Left lung (tissue), 10 donors: Measurements from ENCODE around the gene TMA7. TPM values are rescaled to one million over a fixed set of nuclear protein-coding genes. Genes with fewer than 3 reads are reported as not detected.

ENCODE experiments used
- ATAC-seq: fragments of 200-7000 bp; cut with Tn5 transposase; one replicate; pipeline ENCODE4 v1.9.1; 2020; ENCODE audit warnings: moderate library complexity
- DNase-seq, 4 donors: peaks; one replicate each; pipeline ENCODE4 v3.0.0-alpha.2; 2013 to 2020
- H3K27ac ChIP-seq, 2 donors: fragments of 200-600 bp; sonication (generic) in 1 of 2; one replicate each; pipeline versions ENCODE4 v1.5.0 to v1.8.0; 2020 to 2021
- H3K27me3 ChIP-seq, 2 donors: fragments of 200-600 bp; sonication (generic) in 1 of 2; one replicate each; pipeline versions ENCODE4 v1.5.0 to v1.8.0; 2020 to 2021
- H3K36me3 ChIP-seq, 2 donors: fragments of 200-600 bp; sonication (generic) in 1 of 2; one replicate each; pipeline versions ENCODE4 v1.5.0 to v1.8.0; 2020 to 2021
- H3K4me1 ChIP-seq, 2 donors: fragments of 200-600 bp; one replicate each; pipeline ENCODE4 v1.8.0; 2021
- H3K4me3 ChIP-seq, 2 donors: fragments of 200-600 bp; sonication (generic) in 1 of 2; one replicate each; pipeline versions ENCODE4 v1.5.0 to v1.8.0; 2020 to 2021; ENCODE audit warnings: mild to moderate bottlenecking in 1 of 2
- H3K9me3 ChIP-seq, 2 donors: fragments of 200-600 bp; sonication (generic) in 1 of 2; one replicate each; pipeline versions ENCODE4 v1.5.0 to v1.8.0; 2020 to 2021
- intact Hi-C, 2 donors: fragments of 100-400 bp; cut with DNase I; formaldehyde crosslinking; loops; one replicate each; pipeline versions ENCODE4 v1.11.2 to v1.14.2; 2022
- polyA plus RNA-seq, 6 donors: library from polyadenylated mRNA; unstranded; fragments of 120-200 nt; gene quantifications; one replicate each; pipeline ENCODE4 v1.2.1, GENCODE V29; 2013; ENCODE audit not compliant: insufficient read length in 6 of 6
- total RNA-seq, 2 donors: library from RNA; stranded (reverse); fragmentation: NEBNext Ultra II Directional; extraction: Animal tissue kit (Norgen Biotek cat#: 25700); gene quantifications; one replicate each; pipeline ENCODE4 v1.2.1, GENCODE V29; 2021
- TF ChIP-seq, protein P1 (sequence below), 2 donors: fragments of 200-600 bp; sonication (generic) in 1 of 2; IDR thresholded peaks; one replicate each; pipeline versions ENCODE4 v1.5.0 to v1.8.0; 2021; ENCODE audit warnings: antibody characterized with exemption in 2 of 2
- donor health status: DM: no; HTN: yes; CAD: no.
- donor health status: DM: no; HTN: no; CAD: no.

The TMA7 gene
- total and polyA plus RNA-seq, 8 donors: 174 to 288 (median 253) TPM

DNA sequence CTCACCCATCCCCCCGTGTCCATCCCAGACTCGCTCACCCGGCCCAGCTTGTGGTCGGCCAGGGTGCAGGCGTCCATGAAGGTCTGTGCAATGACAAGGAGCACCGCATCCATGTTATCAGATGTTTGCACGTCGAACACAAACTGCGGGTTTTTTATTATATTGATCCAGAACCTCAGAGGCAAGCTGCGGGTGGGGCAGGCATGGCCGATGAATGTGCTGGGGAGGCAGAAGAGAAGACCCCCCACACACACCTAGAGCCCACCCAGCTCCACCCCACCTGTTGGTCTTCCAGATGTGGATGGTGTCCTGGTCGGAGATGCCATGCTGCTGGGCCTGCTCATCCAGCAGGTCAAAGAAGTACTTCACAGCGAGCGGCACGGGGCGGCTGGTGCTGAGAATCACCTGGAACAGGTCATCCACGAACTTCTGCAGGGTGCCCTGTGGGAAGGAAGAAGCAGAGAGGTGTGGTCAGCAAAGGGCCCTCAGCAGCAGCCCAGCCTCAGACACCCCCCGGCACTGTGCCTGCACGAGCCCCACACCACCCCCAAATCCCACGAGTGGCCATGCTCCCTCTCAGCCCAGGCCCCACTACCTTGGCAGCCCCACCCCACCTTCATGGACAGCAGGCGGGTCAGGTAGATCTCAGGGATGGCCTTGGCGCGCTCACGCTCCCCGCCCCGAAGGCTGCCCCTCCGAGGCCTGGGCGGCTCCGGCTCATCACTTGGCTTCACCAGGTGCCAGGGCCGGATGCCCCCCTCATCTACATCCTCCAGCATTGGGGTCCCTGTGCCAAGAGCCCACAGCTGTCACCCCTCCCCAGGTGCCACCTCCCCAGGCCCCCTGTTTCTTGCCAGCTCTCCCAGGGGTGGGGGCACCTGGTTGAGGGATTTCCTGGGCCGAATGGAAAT, 30.5 kb upstream of the TMA7 start:
- ATAC-seq (no peak), DNase-seq (peak in 2 of 4 donors; percentile 16 to 63)
- no peaks in the 10 kb centered on the region for H3K4me1 ChIP-seq
- intact Hi-C loops: no loop called here
- H3K36me3 ChIP-seq: peaks cover 0 to 95% of the 10 kb centered on the region in 2 donors
- H3K27ac ChIP-seq: no peak overlapping the region
- H3K4me3 ChIP-seq: no peak overlapping the region
- TF ChIP-seq, protein P1, sequence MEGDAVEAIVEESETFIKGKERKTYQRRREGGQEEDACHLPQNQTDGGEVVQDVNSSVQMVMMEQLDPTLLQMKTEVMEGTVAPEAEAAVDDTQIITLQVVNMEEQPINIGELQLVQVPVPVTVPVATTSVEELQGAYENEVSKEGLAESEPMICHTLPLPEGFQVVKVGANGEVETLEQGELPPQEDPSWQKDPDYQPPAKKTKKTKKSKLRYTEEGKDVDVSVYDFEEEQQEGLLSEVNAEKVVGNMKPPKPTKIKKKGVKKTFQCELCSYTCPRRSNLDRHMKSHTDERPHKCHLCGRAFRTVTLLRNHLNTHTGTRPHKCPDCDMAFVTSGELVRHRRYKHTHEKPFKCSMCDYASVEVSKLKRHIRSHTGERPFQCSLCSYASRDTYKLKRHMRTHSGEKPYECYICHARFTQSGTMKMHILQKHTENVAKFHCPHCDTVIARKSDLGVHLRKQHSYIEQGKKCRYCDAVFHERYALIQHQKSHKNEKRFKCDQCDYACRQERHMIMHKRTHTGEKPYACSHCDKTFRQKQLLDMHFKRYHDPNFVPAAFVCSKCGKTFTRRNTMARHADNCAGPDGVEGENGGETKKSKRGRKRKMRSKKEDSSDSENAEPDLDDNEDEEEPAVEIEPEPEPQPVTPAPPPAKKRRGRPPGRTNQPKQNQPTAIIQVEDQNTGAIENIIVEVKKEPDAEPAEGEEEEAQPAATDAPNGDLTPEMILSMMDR (IDR thresholded peaks at IDR 0.05): no peak
- H3K27me3 ChIP-seq: no peaks in the 10 kb centered on the region
- H3K9me3 ChIP-seq: no peaks in the 10 kb centered on the region

DNA sequence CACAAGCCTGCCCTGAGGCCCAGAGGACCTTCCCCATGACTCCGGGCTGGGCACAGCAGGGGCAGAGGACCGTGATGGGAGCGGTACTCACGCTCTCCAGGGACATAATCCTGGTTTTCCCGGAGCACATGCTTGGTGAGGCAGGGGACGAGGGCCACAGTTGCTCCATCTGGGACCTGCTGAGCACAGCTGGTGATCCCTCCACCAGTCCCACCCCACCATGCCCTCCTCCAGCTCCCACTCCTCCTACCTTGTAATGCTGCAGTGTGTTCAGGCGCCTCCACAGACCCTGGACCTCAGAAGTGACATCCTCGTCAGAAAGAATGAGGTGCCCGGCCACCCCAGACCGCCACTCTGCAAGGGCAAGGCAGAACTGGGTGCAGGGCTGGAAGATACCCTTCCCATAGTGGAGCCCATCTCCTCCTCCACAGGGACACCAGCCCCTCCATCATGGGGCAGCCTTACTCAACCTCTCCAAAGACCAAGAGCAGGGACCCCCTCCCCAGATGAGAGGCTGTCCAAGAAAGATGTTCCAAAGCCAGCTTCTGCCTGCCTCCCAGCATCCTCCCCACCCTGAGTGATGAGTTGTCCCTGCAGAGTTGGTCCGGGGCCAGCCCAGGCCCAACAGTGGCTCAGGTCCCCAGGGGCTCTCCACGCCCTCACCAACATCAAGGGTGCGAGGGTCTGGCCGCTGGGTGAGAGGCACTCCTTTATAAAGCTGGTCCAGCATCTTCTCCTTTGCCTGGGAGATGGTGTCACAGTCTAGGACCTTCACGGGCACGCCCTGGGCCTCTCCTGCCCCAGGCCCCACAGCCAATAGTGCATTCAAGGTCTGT, 29.6 kb upstream of the TMA7 start:
- ATAC-seq (no peak), DNase-seq (peak in 2 of 4 donors; percentile 20 to 68)
- no peak overlapping the region for H3K4me3 ChIP-seq
- peaks cover 0 to 95% of the 10 kb centered on the region in 2 donors for H3K36me3 ChIP-seq
- no peaks in the 10 kb centered on the region for H3K9me3 ChIP-seq
- TF ChIP-seq, protein P1 (IDR thresholded peaks at IDR 0.05): no peak
- H3K4me1 ChIP-seq: no peaks in the 10 kb centered on the region
- intact Hi-C loops: no loop called here
- no peak overlapping the region for H3K27ac ChIP-seq
- no peaks in the 10 kb centered on the region for H3K27me3 ChIP-seq

DNA sequence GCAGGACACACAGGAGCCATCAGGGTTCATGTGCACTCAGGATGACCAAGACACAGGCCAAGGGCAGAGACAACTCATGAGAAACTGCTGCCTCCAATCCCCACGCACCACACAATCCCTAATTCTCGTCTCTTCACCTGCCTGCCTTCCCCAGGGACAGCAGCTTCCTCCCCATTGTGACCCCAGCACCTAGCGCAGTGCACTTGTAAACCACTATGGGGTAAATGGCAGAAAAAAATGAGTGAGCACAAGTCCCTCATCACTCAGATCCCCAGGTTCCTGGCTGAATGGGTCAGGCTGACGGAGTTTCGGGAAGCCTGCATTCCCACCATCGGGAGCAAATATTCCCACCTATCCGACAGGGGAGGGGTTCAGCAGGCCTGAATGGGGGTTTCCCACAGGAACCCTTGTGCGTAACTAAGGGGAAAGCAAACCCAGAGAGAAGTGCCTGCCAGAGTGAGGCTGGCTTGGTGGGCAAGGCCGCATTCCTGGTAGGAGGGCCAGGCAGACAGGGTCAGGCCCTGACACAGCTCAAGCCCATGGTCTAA, 28.9 kb upstream of the TMA7 start:
- H3K9me3 ChIP-seq: no peaks in the 10 kb centered on the region
- TF ChIP-seq, protein P1 (IDR thresholded peaks at IDR 0.05): no peak
- peak in 1 of 4 donors; percentile 8 for DNase-seq

DNA sequence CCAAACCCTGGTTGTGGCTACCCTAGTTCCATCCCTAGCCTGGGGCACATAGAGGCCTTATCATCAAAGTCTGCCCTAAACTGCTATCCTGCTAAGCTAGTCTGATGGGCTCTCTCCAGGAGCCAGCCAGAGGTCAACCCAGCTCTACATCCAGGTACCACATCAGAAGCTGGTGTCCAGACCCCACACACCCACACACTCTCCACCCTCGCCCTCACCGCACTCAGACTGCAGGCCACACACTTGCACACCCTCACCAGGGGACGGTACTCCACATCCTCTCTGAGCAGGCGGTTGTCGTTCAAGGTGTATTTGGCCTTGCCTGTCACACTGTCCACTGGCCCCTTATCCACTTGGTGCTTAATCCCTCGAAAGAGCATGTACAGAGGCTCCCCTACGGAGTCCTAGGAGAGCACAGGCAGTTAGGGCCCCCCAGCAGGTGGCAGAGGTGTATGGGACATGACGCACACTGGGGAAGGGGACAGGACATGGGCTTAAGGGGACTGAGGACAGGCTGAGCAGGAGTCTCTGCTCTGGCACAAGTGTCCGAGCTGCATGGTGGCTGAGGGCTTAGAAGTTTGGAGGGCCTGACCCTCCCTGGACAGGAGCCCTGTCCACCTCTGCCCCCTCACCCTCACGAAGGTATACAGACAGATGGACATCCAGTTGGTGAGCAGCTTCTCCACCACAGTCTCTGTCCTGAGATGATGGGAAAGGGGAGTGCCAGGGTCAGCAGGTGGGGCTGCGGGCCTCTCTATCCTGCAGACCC, 28.3 kb upstream of the TMA7 start:
- intact Hi-C loops: no loop called here

More for the DNA sequence above, 28.9 kb upstream of the TMA7 start:
- peaks cover 0 to 95% of the 10 kb centered on the region in 2 donors for H3K36me3 ChIP-seq
- intact Hi-C loops: no loop called here
- H3K27ac ChIP-seq: no peak overlapping the region
- no peaks in the 10 kb centered on the region for H3K27me3 ChIP-seq
- ATAC-seq: no peak
- no peak overlapping the region for H3K4me3 ChIP-seq
- H3K4me1 ChIP-seq: no peaks in the 10 kb centered on the region

More for the DNA sequence above, 28.3 kb upstream of the TMA7 start:
- no peaks in the 10 kb centered on the region for H3K9me3 ChIP-seq
- no peak overlapping the region for H3K27ac ChIP-seq
- no peak overlapping the region for H3K4me3 ChIP-seq
- H3K27me3 ChIP-seq: no peaks in the 10 kb centered on the region
- TF ChIP-seq, protein P1 (IDR thresholded peaks at IDR 0.05): no peak
- H3K36me3 ChIP-seq: peaks cover 0 to 92% of the 10 kb centered on the region in 2 donors
- H3K4me1 ChIP-seq: no peaks in the 10 kb centered on the region
- DNase-seq (peak in 1 of 4 donors; percentile 21), ATAC-seq (no peak)
